ENCODE measurements around the gene NT5C3A. TPM values are rescaled to one million over a fixed set of nuclear protein-coding genes. Genes with fewer than 3 reads are reported as not detected.

The NT5C3A gene
- total RNA-seq, 1 experiment from 2014 or later, result 57.7 TPM

DNA sequence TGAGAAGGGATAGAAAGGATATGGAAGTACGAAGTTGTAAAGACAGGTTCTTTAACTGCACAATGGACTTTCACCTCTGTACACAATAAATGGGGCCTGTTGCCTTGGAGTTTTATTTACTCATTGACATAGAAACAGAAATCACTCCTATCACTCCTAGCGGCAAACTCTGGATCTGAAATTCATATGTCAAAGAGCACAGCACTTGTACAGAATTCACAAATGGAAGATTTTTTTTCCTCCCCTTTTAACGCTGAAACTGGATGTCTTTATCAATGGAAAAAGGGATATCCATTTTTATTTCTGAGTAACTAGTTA lies 18.2 kb downstream of the NT5C3A start:
- no TSS peak for BruUV-seq (replicated peaks)
- no peaks in the 10 kb centered on the region for H3K27me3 ChIP-seq (replicated peaks; ENCODE audit: insufficient read depth, low read depth, low read length, poor library complexity)
- POLR2A ChIA-PET (ENCODE audit: low non-redundant PET), result no interaction called here
- no peaks in the 10 kb centered on the region for H3K9me3 ChIP-seq (ENCODE audit: low read depth, low read length, poor library complexity, severe bottlenecking)
- intact Hi-C loops (cut with micrococcal nuclease; ENCODE audit: unreplicated experiment), result loop anchor here (10.0 kb wide), 1 partner anchor 100 kb away; no protein-coding TSS in a partner anchor
- H3K4me1 ChIP-seq (ENCODE audit: insufficient read depth, low read length, poor library complexity, severe bottlenecking), result peaks cover 56% of the 10 kb centered on the region
- TF ChIP-seq, protein P1, sequence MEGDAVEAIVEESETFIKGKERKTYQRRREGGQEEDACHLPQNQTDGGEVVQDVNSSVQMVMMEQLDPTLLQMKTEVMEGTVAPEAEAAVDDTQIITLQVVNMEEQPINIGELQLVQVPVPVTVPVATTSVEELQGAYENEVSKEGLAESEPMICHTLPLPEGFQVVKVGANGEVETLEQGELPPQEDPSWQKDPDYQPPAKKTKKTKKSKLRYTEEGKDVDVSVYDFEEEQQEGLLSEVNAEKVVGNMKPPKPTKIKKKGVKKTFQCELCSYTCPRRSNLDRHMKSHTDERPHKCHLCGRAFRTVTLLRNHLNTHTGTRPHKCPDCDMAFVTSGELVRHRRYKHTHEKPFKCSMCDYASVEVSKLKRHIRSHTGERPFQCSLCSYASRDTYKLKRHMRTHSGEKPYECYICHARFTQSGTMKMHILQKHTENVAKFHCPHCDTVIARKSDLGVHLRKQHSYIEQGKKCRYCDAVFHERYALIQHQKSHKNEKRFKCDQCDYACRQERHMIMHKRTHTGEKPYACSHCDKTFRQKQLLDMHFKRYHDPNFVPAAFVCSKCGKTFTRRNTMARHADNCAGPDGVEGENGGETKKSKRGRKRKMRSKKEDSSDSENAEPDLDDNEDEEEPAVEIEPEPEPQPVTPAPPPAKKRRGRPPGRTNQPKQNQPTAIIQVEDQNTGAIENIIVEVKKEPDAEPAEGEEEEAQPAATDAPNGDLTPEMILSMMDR (conservative IDR thresholded peaks at IDR 0.05; ENCODE audit: low read depth, low read length), result no peak
- TF ChIP-seq EZH2 (IDR thresholded peaks at IDR 0.05; ENCODE audit: borderline replicate concordance, low read depth, low read length, poor library complexity, severe bottlenecking), result no peak
- H3K4me3 ChIP-seq (ENCODE audit: low read depth, low read length, poor library complexity, severe bottlenecking), result no peak overlapping the region
- DNase-seq (ENCODE audit: low spot score), result no peak
- H3K36me3 ChIP-seq (ENCODE audit: insufficient read depth, low read length, poor library complexity, severe bottlenecking), result no peaks in the 10 kb centered on the region
- CTCF ChIA-PET, result no interaction called here
- H3K27ac ChIP-seq (ENCODE audit: low read depth, low read length, poor library complexity, severe bottlenecking), result peak overlapping the region; percentile 57

DNA sequence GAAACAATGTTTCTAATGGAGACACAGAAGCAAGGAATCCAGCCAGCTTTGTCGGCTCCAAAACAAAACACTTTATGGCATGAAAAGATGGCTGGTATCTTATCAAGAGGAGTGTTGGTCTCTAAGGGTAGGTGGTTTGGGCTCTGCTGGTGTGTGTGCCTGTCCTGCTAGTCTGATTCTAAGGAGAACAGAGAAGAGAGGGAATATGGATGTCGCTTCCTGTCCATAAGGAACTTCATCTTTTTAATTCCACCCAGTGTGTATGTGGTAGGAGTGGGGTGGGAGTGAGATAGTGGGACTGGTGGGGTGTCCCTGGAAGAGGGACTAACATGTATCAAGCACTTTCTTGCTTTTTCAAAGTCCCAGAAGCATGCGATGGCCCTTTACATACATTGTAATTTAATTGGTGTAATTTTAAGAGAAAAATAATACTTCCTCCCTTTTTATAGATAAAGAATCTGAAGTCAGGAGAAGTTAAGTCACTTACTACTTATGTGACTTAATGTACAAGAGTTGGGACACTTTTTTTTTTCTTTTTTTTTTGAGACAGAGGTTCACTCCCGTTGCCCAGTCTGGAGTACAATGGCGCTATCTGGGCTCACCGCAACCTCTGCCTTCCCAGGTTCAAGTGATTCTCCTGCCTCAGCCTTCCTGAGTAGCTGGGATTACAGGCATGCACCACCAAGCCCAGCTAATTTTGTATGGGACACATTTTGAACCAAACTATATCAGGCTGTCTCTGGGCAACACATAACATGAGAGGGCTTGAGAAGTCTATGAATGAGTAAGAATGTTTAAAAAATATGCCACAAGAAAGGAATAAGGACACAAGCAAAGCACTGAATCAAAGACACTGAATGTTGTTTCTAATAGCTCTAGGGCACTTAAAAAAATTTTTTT lies 18.8 kb downstream of the NT5C3A start:
- ChIA-PET CTCF (no interaction called here), POLR2A (ENCODE audit: low non-redundant PET) (no interaction called here)
- peak overlapping the region; percentile 57 for H3K27ac ChIP-seq (ENCODE audit: low read depth, low read length, poor library complexity, severe bottlenecking)
- no peak overlapping the region for H3K4me3 ChIP-seq (ENCODE audit: low read depth, low read length, poor library complexity, severe bottlenecking)
- DNase-seq (ENCODE audit: low spot score), result peak; percentile 14
- H3K36me3 ChIP-seq (ENCODE audit: insufficient read depth, low read length, poor library complexity, severe bottlenecking), result no peaks in the 10 kb centered on the region
- BruUV-seq (replicated peaks), result no TSS peak
- TF ChIP-seq EZH2 (IDR thresholded peaks at IDR 0.05; ENCODE audit: borderline replicate concordance, low read depth, low read length, poor library complexity, severe bottlenecking), result no peak
- TF ChIP-seq, protein P1 (conservative IDR thresholded peaks at IDR 0.05; ENCODE audit: low read depth, low read length), result no peak
- H3K4me1 ChIP-seq (ENCODE audit: insufficient read depth, low read length, poor library complexity, severe bottlenecking), result peaks cover 60% of the 10 kb centered on the region
- no peaks in the 10 kb centered on the region for H3K9me3 ChIP-seq (ENCODE audit: low read depth, low read length, poor library complexity, severe bottlenecking)
- intact Hi-C loops (cut with micrococcal nuclease; ENCODE audit: unreplicated experiment), result loop anchor here (10.0 kb wide), 1 partner anchor 99 kb away; no protein-coding TSS in a partner anchor
- no peaks in the 10 kb centered on the region for H3K27me3 ChIP-seq (replicated peaks; ENCODE audit: insufficient read depth, low read depth, low read length, poor library complexity)

DNA sequence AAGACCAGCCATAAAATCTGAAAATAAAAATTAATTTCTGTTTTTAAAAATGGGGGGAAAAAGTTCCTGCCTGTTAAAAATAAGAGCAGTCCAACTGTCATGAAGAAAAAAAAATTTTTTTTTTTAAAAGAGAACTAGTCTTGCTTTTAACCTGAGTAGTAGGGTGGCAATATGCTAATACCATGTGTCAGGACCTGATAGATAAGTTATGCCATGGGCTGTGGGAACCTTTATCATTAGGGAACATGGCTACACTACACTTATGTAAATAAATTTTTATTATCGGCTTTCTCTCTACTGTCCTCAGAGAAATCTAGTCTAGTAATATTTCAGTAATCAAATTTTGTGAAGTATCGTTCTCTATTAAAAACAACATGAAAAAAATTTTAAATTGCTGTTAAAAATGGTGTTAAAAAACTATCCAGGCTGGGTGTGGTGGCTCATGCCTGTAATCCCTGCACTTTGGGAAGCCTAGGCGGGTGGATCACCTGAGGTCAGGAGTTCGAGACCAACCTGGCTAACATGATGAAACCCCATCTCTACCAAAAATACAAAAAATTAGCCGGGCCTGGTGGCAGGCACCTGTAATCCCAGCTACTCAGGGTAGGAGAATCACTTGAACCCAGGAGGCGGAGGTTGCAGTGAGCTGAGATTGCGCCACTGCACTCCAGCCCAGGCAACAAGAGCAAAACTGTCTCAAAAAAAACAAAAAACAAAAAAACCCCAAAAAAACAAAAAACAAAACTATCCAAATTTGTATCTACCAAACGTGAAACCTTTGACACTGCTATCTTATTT lies 20.7 kb downstream of the NT5C3A start:
- Histone ChIP-seq H3K4me3 (ENCODE audit: low read depth, low read length, poor library complexity, severe bottlenecking) (no peak overlapping the region), H3K27ac (ENCODE audit: low read depth, low read length, poor library complexity, severe bottlenecking) (no peak overlapping the region), H3K27me3 (replicated peaks; ENCODE audit: insufficient read depth, low read depth, low read length, poor library complexity) (no peaks in the 10 kb centered on the region), H3K4me1 (ENCODE audit: insufficient read depth, low read length, poor library complexity, severe bottlenecking) (peaks cover 71% of the 10 kb centered on the region), H3K9me3 (ENCODE audit: low read depth, low read length, poor library complexity, severe bottlenecking) (no peaks in the 10 kb centered on the region), H3K36me3 (ENCODE audit: insufficient read depth, low read length, poor library complexity, severe bottlenecking) (no peaks in the 10 kb centered on the region)
- POLR2A ChIA-PET (ENCODE audit: low non-redundant PET), result no interaction called here
- TF ChIP-seq EZH2 (IDR thresholded peaks at IDR 0.05; ENCODE audit: borderline replicate concordance, low read depth, low read length, poor library complexity, severe bottlenecking), result no peak
- TF ChIP-seq, protein P1 (conservative IDR thresholded peaks at IDR 0.05; ENCODE audit: low read depth, low read length), result no peak
- intact Hi-C loops (cut with micrococcal nuclease; ENCODE audit: unreplicated experiment), result loop anchor here (10.0 kb wide), 1 partner anchor 97 kb away; no protein-coding TSS in a partner anchor
- CTCF ChIA-PET, result no interaction called here
- no TSS peak for BruUV-seq (replicated peaks)
- DNase-seq (ENCODE audit: low spot score), result no peak

All from A673 (cell line).